Sigmoid colon (tissue), 7 donors: Measurements from ENCODE around the gene NCAM2. TPM values are rescaled to one million over a fixed set of nuclear protein-coding genes. Genes with fewer than 3 reads are reported as not detected.

ENCODE experiments used
- DNase-seq: peaks from one replicate; pipeline ENCODE4 v3.0.0-alpha.2; 2019
- H3K27ac ChIP-seq, 4 donors: fragments of 200-600 bp; sonication (generic); one replicate each; pipeline ENCODE4 v1.5.1; 2016 to 2019; ENCODE audit warnings: mild to moderate bottlenecking in 1 of 4
- H3K27me3 ChIP-seq, 3 donors: fragments of 200-600 bp; sonication (generic); one replicate each; pipeline ENCODE4 v1.5.1; 2019; ENCODE audit warnings: mild to moderate bottlenecking in 1 of 3
- H3K36me3 ChIP-seq, 4 donors: fragments of 200-600 bp; sonication (generic); one replicate each; pipeline ENCODE4 v1.5.1; 2016 to 2019
- H3K4me1 ChIP-seq, 4 donors: fragments of 200-600 bp; sonication (generic); one replicate each; pipeline ENCODE4 v1.5.1; 2017 to 2019
- H3K4me3 ChIP-seq, 4 donors: fragments of 200-600 bp; sonication (generic); one replicate each; pipeline ENCODE4 v1.5.1; 2017 to 2019; ENCODE audit warnings: mild to moderate bottlenecking in 2 of 4, moderate library complexity in 1 of 4
- H3K9me3 ChIP-seq, 4 donors: fragments of 200-600 bp in 3 of 4; sonication (generic) in 3 of 4; one replicate each; pipeline versions ENCODE4 v1.5.1 to v1.6.1; 2013 to 2019
- CTCF ChIP-seq, 4 experiments: fragments of 450-650 bp in 3 of 4; fragments of 200-600 bp in 1 of 4; IDR thresholded peaks; one replicate each; pipeline ENCODE4 v1.5.1; 2016 to 2019; ENCODE audit warnings: antibody characterized with exemption in 4 of 4, mild to moderate bottlenecking in 3 of 4, moderate library complexity in 2 of 4
- EP300 ChIP-seq, 4 donors: sonication (generic); formaldehyde crosslinking; IDR thresholded peaks; one replicate each; pipeline ENCODE4 v1.6.1; 2017; ENCODE audit warnings: antibody characterized with exemption in 4 of 4
- POLR2A ChIP-seq, 2 donors: fragments of 450-650 bp; IDR thresholded peaks; one replicate each; pipeline ENCODE4 v1.6.1; 2016; ENCODE audit warnings: antibody characterized with exemption in 2 of 2, mild to moderate bottlenecking in 2 of 2, moderate library complexity in 2 of 2
- POLR2AphosphoS5 ChIP-seq, 4 donors: sonication (generic); formaldehyde crosslinking; IDR thresholded peaks; one replicate each; pipeline ENCODE4 v1.6.1; 2017; ENCODE audit warnings: antibody characterized with exemption in 4 of 4
- WGBS, 2 donors: extraction: QIAGEN DNeasy Blood & Tissue Kit; methylation state at CpG; one replicate each; pipeline ENCODE4 v1.1.7; 2013; 5-methylcytosine and 5-hydroxymethylcytosine counted together
- intact Hi-C: fragments of 100-400 bp; cut with DNase I; formaldehyde crosslinking; loops from one replicate; pipeline ENCODE4 v1.15.1; 2023
- polyA plus RNA-seq, 3 donors: library from polyadenylated mRNA; stranded (reverse); fragments of 200-250 nt; gene quantifications; one replicate each; pipeline ENCODE4 v1.2.3, GENCODE V29; 2013
- total RNA-seq, 4 donors: library from RNA; depleted of rRNA; stranded (reverse); fragments of >200 nt; gene quantifications; one replicate each; pipeline ENCODE4 v1.1.0, GENCODE V29; 2016
- donor health status: healthy with polysubstance abuse.
- donor health status: Bipolar disorder and iron deficiency.
- donor health status: healthy.

NCAM2 gene
- total and polyA plus RNA-seq, 7 donors = under 0.01 to 17.1 (median 6.7) TPM; not detected in 1

- TF ChIP-seq POLR2A (IDR thresholded peaks at IDR 0.05) (no peak), EP300 (IDR thresholded peaks at IDR 0.05) (no peak), CTCF (IDR thresholded peaks at IDR 0.05) (no peak), POLR2AphosphoS5 (IDR thresholded peaks at IDR 0.05) (no peak)
- DNase-seq = no peak
Observed at GRCh38 chr21:21203822-21204339, 205.7 kb downstream of the NCAM2 start.

DNA sequence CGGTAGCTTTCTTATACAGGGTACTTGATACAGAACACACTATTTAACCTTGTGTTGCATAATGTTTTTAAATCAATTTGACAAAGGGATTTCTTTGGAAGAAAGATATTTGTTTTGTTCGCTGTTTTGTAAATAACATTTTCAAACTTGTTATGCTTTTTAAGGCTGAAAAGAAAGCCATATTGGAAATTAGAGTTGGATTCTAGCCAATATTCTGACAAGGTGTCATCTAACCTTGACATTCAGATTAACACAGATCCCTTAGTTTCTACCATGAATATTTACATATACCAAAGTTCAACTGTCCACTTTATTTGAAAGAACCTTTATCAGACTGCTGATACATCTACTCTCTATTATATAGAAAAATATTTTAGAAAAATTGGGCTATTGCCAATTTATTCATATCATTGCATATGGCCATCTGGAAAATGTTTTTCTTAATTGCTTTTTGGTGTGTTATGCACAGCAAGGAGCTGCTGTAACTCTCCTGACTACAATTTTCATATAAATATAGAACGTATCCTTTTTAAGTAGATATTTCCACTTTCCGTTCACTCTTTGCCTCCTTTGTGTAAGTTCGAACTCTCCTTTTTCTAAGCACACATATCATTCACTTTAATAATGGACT is 206.3 kb downstream of the NCAM2 start:
- peaks cover 0 to 22% (median 18%) of the 10 kb centered on the region in 4 donors for H3K4me1 ChIP-seq
- no peak overlapping the region for H3K4me3 ChIP-seq
- H3K27ac ChIP-seq = no peak overlapping the region
- TF ChIP-seq EP300 (IDR thresholded peaks at IDR 0.05) (no peak), POLR2AphosphoS5 (IDR thresholded peaks at IDR 0.05) (no peak), POLR2A (IDR thresholded peaks at IDR 0.05) (no peak), CTCF (IDR thresholded peaks at IDR 0.05) (no peak)
- H3K27me3 ChIP-seq = no peaks in the 10 kb centered on the region
- no peaks in the 10 kb centered on the region for H3K36me3 ChIP-seq
- WGBS, 2 donors = 73 to 92% methylated on average over 5 of the region's 5 CpGs
- no peak for DNase-seq
- H3K9me3 ChIP-seq = no peaks in the 10 kb centered on the region
- intact Hi-C loops = no loop called here

More at GRCh38 chr21:21203822-21204339, 205.7 kb downstream of the NCAM2 start:
- Histone ChIP-seq H3K27ac (no peak overlapping the region), H3K4me1 (peaks cover 0 to 28% (median 22%) of the 10 kb centered on the region in 4 donors), H3K36me3 (no peaks in the 10 kb centered on the region), H3K4me3 (no peak overlapping the region), H3K9me3 (no peaks in the 10 kb centered on the region), H3K27me3 (no peaks in the 10 kb centered on the region)
- intact Hi-C loops = no loop called here
- 91 to 95% methylated on average over 1 of the region's 1 CpG for WGBS, 2 donors

GRCh38 chr21:21205604-21206003 is 207.4 kb downstream of the NCAM2 start:
- intact Hi-C loops = no loop called here
- Histone ChIP-seq H3K9me3 (no peaks in the 10 kb centered on the region), H3K36me3 (no peaks in the 10 kb centered on the region), H3K4me3 (no peak overlapping the region), H3K4me1 (peaks cover 0 to 15% (median 11%) of the 10 kb centered on the region in 4 donors), H3K27me3 (no peaks in the 10 kb centered on the region), H3K27ac (no peak overlapping the region)
- WGBS, 2 donors = 39 to 72% methylated on average over 1 of the region's 1 CpG
- no peak for DNase-seq
- TF ChIP-seq EP300 (IDR thresholded peaks at IDR 0.05) = no peak
- TF ChIP-seq CTCF (IDR thresholded peaks at IDR 0.05) = no peak
- no peak for TF ChIP-seq POLR2A (IDR thresholded peaks at IDR 0.05)

DNA sequence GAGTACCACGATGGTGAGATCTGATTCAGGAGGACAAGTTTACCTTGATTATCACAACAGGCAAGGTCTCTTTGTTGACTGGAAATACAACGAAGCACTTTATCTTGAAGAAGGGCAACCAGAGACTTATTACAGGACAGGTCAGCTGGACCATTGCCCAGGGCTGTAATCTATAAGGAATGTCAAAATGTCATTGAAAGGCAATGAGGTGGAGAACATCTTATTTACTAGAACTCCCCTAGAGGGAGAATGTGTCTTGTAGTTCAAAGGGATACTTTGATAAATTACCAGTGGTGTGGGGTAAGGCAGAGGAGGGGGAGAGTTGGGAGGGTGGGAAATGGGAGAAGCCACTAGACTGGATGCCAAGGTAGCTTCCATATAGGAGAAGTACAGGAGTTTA is 212.3 kb downstream of the NCAM2 start:
- H3K4me1 ChIP-seq = peaks cover 0 to 9% (median 0%) of the 10 kb centered on the region in 4 donors
- intact Hi-C loops = no loop called here
- H3K4me3 ChIP-seq = no peak overlapping the region
- WGBS, 2 donors = 52 to 75% methylated on average over 2 of the region's 2 CpGs
- H3K27ac ChIP-seq = no peak overlapping the region
- H3K36me3 ChIP-seq = no peaks in the 10 kb centered on the region
- no peaks in the 10 kb centered on the region for H3K27me3 ChIP-seq
- no peak for DNase-seq
- TF ChIP-seq EP300 (IDR thresholded peaks at IDR 0.05) = no peak
- no peak for TF ChIP-seq POLR2A (IDR thresholded peaks at IDR 0.05)
- no peak for TF ChIP-seq POLR2AphosphoS5 (IDR thresholded peaks at IDR 0.05)
- no peak for TF ChIP-seq CTCF (IDR thresholded peaks at IDR 0.05)
- H3K9me3 ChIP-seq = no peaks in the 10 kb centered on the region
